Upper lobe of right lung (tissue), 1 donor: ENCODE results near the gene USF1. TPM values are rescaled to one million over a fixed set of nuclear protein-coding genes. Genes with fewer than 3 reads are reported as not detected.

Experiments
- ATAC-seq: fragments of 200-7000 bp; cut with Tn5 transposase; one replicate; pipeline ENCODE4 v1.9.1; 2020; ENCODE audit warnings: mild to moderate bottlenecking, moderate library complexity
- DNase-seq: peaks from one replicate; pipeline ENCODE4 v3.0.0-alpha.2; 2020
- H3K27ac ChIP-seq: fragments of 200-600 bp; one replicate; pipeline ENCODE4 v1.8.0; 2022
- H3K27me3 ChIP-seq: fragments of 200-600 bp; one replicate; pipeline ENCODE4 v1.8.0; 2022; ENCODE audit warnings: mild to moderate bottlenecking
- H3K36me3 ChIP-seq: fragments of 200-600 bp; one replicate; pipeline ENCODE4 v1.8.0; 2022
- H3K4me1 ChIP-seq: fragments of 200-600 bp; one replicate; pipeline ENCODE4 v1.8.0; 2022
- H3K4me3 ChIP-seq: fragments of 200-600 bp; one replicate; pipeline ENCODE4 v1.8.0; 2022; ENCODE audit warnings: mild to moderate bottlenecking
- H3K9me3 ChIP-seq: fragments of 200-600 bp; one replicate; pipeline ENCODE4 v1.8.0; 2022
- intact Hi-C: fragments of 100-400 bp; cut with DNase I; formaldehyde crosslinking; loops from one replicate; pipeline ENCODE4 v1.11.0; 2022
- total RNA-seq: library from RNA; stranded (reverse); fragmentation: NEBNext Ultra II Directional; extraction: Animal tissue kit (Norgen Biotek cat#: 25700); gene quantifications from one replicate; pipeline ENCODE4 v1.2.1, GENCODE V29; 2021
- TF ChIP-seq, protein P1 (sequence below): fragments of 200-600 bp; IDR thresholded peaks from one replicate; pipeline ENCODE4 v1.8.0; 2022; ENCODE audit warnings: antibody characterized with exemption
- donor health status: DM: no; HTN: yes; CAD: no; lungs with severe emphysema.

The USF1 gene
- total RNA-seq, 1 donor from 2014 or later, result 67.6 TPM

DNA sequence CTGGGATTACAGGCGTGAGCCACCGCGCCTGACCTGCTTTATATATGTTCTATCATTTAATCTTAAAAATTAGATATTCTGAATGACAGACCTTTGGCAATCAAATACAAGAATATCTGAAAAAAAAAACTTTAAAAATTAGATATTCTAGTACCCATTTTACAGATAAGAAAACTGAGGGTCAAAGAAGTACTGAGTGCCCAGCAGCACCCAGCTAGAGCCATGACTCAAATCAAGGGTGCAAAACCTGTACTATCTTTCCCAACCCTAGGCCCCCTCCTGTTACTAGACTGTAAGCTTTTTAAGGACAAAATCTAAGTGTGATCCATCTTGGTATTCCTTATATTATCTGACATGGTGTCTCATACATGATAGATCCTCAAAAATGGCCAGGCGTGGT is 15.6 kb upstream of the USF1 start:
- no peaks in the 10 kb centered on the region for H3K4me1 ChIP-seq
- intact Hi-C loops, result no loop called here
- no peaks in the 10 kb centered on the region for H3K27me3 ChIP-seq
- H3K4me3 ChIP-seq, result no peak overlapping the region
- H3K9me3 ChIP-seq, result no peaks in the 10 kb centered on the region
- TF ChIP-seq, protein P1, sequence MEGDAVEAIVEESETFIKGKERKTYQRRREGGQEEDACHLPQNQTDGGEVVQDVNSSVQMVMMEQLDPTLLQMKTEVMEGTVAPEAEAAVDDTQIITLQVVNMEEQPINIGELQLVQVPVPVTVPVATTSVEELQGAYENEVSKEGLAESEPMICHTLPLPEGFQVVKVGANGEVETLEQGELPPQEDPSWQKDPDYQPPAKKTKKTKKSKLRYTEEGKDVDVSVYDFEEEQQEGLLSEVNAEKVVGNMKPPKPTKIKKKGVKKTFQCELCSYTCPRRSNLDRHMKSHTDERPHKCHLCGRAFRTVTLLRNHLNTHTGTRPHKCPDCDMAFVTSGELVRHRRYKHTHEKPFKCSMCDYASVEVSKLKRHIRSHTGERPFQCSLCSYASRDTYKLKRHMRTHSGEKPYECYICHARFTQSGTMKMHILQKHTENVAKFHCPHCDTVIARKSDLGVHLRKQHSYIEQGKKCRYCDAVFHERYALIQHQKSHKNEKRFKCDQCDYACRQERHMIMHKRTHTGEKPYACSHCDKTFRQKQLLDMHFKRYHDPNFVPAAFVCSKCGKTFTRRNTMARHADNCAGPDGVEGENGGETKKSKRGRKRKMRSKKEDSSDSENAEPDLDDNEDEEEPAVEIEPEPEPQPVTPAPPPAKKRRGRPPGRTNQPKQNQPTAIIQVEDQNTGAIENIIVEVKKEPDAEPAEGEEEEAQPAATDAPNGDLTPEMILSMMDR, result no peak
- DNase-seq (no peak), ATAC-seq (no peak)
- no peak overlapping the region for H3K27ac ChIP-seq
- no peaks in the 10 kb centered on the region for H3K36me3 ChIP-seq

DNA sequence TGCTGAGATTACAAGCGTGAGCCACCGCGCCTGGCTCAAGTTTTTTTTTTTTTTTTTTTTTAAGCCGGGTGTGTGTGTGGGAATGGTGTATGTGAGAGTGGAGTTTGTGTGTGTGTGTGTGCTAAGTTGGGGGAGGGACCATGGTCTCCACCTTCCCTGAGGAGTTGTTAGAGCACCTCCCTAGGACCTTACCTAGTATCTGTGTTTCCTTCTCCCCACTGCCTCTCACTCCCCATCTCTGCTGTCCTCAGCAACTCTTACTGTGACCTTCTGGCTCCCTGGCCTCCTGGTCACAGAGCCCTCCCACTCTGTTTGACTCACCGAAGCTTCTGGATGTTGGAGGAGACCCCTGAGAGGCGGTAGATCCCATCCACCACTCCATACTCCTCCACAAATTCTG is 13.5 kb upstream of the USF1 start:
- DNase-seq, result no peak
- no peak overlapping the region for H3K4me3 ChIP-seq

DNA sequence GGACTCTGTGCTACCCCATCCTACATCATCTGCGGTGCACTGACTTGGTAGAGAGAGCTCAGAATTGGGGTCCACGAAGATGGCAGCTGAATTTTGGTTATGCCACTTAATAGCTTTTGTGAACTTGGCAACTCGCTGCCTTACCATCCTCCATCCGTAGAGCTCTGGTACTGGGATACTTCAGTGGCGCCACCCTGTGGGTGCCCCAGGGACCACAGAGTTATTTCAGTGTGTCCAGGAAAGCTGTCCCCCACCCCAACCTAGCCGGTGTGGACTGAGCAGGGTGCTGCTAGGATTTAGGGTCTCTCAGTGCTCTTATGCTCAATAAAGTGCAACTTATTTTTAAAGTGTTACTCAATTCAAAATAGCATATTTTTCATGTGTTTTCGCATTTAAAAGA is 9.0 kb upstream of the USF1 start:
- no peaks in the 10 kb centered on the region for H3K4me1 ChIP-seq
- no peak overlapping the region for H3K4me3 ChIP-seq
- ATAC-seq, result peak; percentile 47
- H3K36me3 ChIP-seq, result peaks cover 4% of the 10 kb centered on the region
- DNase-seq, result no peak
- no peaks in the 10 kb centered on the region for H3K9me3 ChIP-seq
- no peak overlapping the region for H3K27ac ChIP-seq
- no peaks in the 10 kb centered on the region for H3K27me3 ChIP-seq
- TF ChIP-seq, protein P1, result peak; percentile 25
- intact Hi-C loops, result no loop called here

More for the DNA sequence above, 13.5 kb upstream of the USF1 start:
- Histone ChIP-seq H3K4me1 (no peaks in the 10 kb centered on the region), H3K27me3 (no peaks in the 10 kb centered on the region), H3K27ac (no peak overlapping the region), H3K9me3 (no peaks in the 10 kb centered on the region), H3K36me3 (peaks cover 4% of the 10 kb centered on the region)
- no peak for ATAC-seq
- TF ChIP-seq, protein P1, result no peak
- intact Hi-C loops, result no loop called here

DNA sequence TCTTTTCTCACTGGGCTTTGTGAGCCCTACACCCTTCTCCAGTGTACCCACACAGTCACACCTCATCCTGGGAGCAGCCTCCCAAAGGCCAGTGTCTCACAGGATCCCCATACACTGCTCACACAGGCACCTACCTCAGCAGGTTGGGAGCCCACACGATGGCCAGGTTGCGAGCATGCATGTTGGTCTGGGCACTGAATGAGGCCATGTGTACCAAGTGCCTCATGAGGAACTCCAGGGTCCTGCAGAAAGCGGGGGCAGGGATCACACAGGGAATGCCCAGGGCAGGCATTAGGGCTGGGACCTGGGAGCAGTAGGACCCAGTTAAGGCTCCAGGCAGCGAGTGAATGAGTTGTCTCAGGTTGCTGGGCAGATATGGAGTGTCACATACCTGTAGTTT is 8.5 kb upstream of the USF1 start:
- Histone ChIP-seq H3K27ac (no peak overlapping the region), H3K4me1 (no peaks in the 10 kb centered on the region), H3K9me3 (no peaks in the 10 kb centered on the region), H3K4me3 (no peak overlapping the region), H3K36me3 (peaks cover 5% of the 10 kb centered on the region), H3K27me3 (no peaks in the 10 kb centered on the region)
- intact Hi-C loops, result no loop called here
- ATAC-seq (no peak), DNase-seq (no peak)
- TF ChIP-seq, protein P1, result no peak

DNA sequence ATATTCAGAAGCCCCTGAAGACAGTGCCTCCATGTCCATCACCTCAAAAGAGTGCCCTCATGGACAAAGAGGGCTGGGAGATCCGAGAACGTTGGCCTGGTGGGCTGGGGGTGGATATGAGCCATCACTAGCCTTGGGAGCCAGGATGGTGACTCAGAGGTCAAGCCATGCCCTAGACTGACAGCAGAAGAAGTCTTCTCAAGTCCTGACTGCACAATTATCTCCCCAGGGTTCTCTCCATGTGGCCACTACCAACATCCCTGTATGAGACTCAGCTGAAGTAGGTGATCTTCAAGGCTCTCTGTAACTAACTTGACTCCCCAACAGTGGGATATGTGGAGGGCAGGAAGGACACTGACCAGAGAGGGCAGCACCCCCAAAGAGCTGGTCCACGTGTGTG is 7.1 kb upstream of the USF1 start:
- H3K4me3 ChIP-seq, result no peak overlapping the region
- intact Hi-C loops, result no loop called here
- H3K27ac ChIP-seq, result no peak overlapping the region
- no peaks in the 10 kb centered on the region for H3K27me3 ChIP-seq
- ATAC-seq (no peak), DNase-seq (no peak)
- TF ChIP-seq, protein P1, result no peak
- H3K4me1 ChIP-seq, result no peaks in the 10 kb centered on the region
- no peaks in the 10 kb centered on the region for H3K9me3 ChIP-seq
- peaks cover 9% of the 10 kb centered on the region for H3K36me3 ChIP-seq

DNA sequence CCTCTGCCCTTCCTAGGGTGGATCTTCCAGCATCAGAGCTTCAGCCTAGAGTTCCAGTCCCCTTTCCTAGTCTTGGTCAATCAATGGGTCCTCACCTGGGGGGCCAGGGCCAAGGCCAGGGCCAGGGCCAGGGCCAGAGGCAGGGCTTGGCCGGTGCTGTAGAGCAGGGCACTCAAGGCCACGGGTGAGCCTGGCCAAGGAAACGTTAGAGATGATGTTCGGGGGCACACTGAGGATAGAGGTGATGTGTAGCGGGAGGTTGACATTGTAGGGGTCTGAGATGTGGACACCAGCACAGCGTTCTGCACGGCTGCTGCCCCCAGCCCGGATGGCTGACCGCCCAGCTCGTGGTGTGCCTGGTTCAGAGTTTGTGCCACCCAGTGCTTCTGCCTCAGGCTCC is 5.4 kb upstream of the USF1 start:
- no peak for ATAC-seq
- H3K36me3 ChIP-seq, result peaks cover 9% of the 10 kb centered on the region
- TF ChIP-seq, protein P1, result no peak
- no peaks in the 10 kb centered on the region for H3K27me3 ChIP-seq
- no peak for DNase-seq
- H3K4me3 ChIP-seq, result no peak overlapping the region
- H3K27ac ChIP-seq, result no peak overlapping the region
- H3K9me3 ChIP-seq, result no peaks in the 10 kb centered on the region
- H3K4me1 ChIP-seq, result no peaks in the 10 kb centered on the region
- intact Hi-C loops, result no loop called here
